GOT3 (cell line): ENCODE results near the gene H6PD.

ENCODE experiments used
- DNase-seq: peaks from one replicate; lab custom pipeline; 2025; ENCODE audit warnings: mixed read lengths; lab: John Stamatoyannopoulos, UW

Gene H6PD

DNA sequence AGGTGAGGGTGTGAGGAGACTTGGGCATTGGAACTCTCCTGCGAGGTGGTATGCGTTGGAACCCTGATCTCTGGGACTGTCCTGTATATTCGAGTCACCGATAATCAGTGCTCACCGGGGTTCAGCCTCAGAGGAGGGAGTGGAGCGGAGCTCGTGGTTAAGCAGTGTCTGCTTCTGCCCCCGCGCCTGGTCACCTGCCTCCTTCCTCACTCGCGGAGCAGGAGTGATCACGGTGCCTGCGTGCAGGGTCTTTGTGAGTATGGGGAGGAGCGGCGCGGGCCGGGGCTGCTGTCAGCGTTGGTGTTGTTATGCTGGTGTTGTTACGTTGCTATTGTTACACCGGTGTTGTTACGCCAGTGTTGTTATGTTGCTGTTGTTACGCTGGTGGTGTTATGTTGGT, 23.3 kb downstream of the H6PD start:
- DNase-seq: no peak

GRCh38 chr1:9258629-9259028, 24.1 kb downstream of the H6PD start:
- no peak for DNase-seq

DNA sequence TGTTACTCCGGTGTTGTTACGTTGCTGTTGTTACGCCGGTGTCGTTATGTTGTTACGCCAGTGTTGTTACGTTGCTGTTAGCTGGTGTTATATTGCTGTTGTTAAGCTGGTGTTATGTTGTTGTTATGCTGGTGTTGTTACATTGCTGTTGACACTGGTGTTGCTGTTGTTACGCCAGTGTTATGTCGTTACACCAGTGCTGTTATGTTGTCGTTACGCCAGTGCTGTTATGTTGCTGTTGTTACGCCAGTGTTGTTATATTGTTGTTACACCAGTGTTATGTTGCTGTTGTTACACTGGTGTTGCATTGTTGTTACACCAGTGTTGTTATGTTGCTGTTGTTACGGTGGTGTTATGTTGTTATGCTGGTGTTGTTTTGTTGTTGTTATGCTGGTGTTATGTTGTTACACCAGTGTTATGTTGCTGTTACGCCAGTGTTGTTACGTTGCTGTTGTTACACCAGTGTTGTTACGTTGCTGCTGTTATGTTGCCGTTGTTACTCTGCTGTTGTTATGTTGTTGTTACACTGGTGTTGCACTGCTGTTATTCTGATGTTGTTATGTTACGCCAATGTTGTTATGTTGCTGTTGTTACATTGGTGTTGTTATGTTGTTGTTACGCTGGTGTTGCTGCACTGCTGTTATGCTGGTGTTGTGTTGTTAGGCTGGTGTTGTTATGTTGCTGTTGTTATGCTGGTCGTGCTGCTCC, 25.6 kb downstream of the H6PD start:
- DNase-seq: no peak

DNA sequence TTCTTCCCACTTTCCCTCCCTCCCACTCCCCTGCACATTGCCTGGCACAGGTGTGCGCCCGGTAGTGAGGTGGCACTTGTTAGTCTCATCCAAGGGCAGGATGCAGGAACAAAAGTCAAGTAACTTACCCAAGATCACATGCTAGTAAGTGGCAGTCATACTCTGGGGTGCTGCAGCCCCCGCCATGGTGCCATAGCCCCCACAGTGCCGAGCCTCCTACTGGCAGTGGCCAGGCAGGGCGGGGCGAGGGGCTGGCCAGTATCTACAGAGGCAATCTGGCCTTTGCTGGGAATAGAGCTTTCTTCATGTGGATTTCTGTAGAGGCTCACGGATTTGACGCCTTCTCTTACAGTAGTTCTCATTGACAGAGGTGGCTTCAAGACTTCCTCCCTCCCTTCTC, 26.9 kb downstream of the H6PD start:
- no peak for DNase-seq

DNA sequence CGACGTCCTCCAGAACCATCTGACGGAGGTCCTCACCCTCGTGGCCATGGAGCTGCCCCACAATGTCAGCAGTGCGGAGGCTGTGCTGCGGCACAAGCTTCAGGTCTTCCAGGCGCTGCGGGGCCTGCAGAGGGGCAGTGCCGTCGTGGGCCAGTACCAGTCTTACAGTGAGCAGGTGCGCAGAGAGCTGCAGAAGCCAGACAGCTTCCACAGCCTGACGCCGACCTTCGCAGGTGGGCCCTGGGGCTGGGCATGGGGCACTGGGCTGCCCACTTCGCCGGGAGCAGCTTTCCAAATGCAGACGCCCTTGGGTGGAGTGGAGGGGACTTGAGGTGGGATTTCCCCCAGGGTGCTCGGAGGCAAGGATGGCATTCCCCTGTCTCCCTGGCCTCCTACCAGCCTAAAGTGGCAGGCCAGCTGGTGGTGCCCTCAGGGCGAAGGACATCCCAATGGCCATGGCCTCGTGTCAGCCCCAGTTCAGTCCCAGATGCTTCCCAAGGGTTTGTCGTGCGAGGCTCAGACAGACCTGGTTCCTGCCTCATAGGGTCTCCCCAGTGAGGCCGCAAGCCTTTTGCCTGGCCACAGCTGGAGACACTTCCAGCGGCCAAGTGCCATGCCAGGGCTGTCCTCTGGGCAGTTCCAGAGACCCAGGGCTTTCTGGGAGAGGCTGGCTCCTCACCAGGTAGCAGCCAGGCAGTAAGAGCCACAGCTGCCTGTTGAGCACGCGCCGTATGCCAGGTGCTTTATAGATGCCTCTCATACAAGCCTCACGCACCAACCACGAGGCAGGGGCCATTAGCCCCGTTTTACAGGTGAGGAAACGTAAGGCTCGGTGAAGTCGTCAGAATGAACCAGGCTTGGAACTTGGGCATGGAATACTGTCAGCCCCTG, 27.8 kb downstream of the H6PD start:
- no peak for DNase-seq

DNA sequence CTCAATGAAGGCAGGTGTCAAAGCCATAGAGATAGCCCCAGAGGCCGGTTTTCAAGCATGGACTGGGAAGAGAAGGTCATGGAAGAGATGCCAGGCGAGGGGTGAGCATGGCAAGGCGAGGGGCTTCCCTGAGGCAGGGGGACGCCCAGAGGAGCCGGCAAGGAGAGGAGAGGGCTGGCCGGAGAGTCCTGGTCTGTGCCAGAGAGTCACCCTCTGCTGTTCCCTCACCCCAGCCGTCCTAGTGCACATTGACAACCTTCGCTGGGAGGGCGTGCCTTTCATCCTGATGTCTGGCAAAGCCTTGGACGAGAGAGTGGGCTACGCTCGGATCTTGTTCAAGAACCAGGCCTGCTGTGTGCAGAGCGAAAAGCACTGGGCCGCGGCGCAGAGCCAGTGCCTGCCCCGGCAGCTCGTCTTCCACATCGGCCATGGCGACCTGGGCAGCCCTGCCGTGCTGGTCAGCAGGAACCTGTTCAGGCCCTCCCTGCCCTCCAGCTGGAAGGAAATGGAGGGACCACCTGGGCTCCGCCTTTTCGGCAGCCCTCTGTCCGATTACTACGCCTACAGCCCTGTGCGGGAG, 28.8 kb downstream of the H6PD start:
- no peak for DNase-seq

DNA sequence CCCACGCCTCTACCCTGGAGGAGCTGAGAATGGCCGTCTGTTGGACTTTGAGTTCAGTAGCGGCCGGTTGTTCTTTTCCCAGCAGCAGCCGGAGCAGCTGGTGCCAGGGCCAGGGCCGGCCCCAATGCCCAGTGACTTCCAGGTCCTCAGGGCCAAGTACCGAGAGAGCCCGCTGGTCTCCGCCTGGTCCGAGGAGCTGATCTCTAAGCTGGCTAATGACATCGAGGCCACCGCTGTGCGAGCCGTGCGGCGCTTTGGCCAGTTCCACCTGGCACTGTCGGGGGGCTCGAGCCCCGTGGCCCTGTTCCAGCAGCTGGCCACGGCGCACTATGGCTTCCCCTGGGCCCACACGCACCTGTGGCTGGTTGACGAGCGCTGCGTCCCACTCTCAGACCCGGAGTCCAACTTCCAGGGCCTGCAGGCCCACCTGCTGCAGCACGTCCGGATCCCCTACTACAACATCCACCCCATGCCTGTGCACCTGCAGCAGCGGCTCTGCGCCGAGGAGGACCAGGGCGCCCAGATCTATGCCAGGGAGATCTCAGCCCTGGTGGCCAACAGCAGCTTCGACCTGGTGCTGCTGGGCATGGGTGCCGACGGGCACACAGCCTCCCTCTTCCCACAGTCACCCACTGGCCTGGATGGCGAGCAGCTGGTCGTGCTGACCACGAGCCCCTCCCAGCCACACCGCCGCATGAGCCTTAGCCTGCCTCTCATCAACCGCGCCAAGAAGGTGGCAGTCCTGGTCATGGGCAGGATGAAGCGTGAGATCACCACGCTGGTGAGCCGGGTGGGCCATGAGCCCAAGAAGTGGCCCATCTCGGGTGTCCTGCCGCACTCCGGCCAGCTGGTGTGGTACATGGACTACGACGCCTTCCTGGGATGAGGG, 29.7 kb downstream of the H6PD start:
- no peak for DNase-seq

DNA sequence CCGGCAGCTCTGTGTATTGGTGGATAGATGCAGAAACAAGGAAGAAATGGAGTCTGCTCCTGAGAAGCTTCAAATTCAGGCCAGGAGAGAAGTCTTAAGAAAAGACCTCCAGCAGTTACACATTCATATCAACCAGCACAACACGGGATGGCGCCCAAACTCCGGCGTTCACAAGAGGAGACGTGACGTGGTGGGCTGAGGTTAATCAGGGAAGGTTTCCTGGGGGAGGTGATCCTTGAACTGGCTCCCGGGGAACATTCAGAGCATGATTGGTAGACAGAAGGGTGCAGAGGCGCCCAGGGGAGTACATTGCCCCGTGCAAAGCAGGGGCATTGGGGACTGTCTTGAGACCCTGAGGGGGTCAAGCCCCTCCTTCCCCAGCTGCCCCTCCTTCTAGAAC, 30.5 kb downstream of the H6PD start:
- no peak for DNase-seq

DNA sequence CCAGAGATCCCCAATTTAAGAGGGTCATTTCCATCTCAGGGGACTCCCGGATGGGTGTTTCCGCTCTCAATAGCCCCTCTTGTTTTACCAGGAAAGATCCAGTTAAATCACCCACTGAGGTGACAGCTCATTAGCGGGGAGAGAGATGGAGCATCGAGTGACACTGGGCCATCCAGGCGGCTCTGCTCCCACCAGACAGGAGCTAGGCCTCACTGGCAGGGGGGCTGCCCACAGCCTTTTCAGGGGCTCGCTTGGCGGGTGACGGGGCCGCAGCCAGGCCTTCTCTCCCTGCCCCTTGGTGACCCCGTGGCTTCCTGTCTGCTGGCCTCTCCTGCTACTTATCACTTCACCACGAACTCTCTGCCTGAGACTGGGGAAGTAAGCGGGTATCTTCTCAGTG, 31.4 kb downstream of the H6PD start:
- no peak for DNase-seq

GRCh38 chr1:9267352-9267686, 32.7 kb downstream of the H6PD start:
- DNase-seq: no peak

GRCh38 chr1:9267827-9268581, 33.4 kb downstream of the H6PD start:
- DNase-seq: no peak

- DNase-seq: no peak
These were observed 34.5 kb downstream of the H6PD start for GRCh38 chr1:9269078-9269501.

DNA sequence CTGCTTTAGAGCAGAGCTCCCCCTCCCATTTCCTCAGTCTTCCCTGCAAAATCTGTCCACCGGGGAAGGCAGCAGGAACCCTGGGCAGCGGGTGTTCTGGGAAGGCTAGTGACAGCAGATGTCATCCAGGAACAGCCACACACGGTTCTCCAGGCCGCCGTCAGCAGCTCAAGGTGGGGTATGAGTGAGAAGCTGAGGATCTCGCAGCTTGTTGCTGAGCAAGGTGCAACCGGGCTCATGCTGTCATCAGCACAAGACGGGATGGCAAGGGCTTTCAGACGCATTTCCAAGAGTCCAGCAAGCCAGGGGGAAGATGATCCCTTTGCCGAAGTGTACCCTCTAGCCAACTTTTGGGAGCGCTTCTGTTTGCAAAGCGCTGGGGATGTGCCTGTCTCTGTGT, 35.1 kb downstream of the H6PD start:
- no peak for DNase-seq

DNA sequence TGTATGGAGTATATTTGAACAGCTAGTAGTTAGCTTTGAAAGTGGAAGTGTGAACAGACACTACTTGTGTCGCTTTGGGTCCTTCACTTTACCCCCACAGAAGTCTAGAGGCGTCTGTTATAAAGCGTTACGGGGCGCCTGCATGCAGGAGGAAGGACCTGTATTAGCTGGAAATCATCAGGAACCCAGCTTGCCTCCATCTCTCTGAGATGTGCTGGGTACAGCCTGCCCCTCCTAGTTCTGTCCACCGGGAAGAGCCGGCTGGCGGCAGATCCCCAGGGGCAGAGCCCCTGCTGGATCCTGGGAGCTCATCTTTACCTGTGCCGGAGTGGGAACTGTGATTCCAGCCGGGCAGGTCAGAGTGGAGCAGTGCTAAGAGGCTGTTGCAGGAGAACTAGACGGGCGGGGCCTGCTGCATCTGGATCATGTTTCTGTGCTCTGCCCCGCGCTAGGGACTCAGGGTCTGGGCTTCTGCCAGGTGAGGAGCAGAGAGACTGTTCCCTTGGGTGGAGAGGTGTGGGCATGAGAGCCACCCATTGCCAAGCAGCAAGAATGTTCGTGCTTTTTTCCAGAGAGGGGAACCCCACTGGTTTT, 35.8 kb downstream of the H6PD start:
- DNase-seq: no peak

DNA sequence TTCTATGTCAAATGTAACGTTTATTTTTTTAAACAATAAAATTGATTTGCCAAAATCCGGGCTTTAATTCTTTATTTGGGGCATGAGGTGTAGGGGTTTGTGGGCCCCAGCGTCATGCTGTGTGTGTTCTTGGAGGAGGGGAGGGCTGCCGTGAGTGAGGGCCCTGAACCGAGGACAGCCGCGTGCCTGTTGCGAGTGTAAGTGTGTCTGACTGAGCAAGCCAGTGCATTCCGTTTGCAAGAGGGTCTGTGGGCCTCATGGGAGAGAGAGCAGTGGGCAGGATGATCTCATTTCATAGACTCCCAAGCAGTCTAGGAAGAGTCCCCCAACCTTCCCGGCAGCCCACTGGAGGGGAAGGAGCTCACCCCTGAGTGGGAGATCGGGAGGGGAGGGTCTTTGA, 36.7 kb downstream of the H6PD start:
- DNase-seq: no peak

DNA sequence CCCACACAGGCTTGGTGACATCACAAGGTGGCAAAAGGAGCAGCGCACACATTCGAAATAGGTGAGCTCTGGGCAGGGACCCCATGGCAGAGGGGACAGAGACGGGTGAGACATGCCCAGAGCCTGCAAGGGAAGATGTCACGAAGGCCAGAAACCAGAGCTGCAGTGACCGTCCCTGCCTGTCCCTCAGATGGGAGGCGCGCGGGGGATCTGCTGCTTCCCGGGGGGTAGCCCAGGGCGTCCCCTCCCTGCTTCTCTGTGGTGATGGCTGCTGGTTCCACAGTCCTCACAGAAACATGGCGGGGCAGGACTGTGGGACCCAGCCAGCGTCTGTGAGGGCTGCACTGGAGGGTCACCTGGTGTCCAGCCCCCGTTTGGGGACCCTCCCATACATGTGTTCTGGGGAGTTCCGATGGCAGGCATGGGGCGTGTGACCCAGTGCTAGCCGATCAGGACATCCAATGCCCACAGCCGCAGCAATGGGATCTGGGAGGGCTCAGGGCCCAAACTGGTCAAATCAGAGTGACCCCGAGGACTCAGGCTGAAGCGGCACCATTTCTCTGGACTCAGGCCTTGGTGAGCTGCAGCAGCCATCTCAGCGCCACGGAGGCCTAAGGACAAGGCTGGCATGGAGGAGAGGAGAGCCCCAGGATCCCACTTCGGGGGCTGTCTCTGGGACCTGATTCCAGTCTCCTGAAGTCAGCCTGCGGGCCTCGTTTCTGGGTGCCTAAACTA, 37.5 kb downstream of the H6PD start:
- DNase-seq: no peak

GRCh38 chr1:9273177-9273576, 38.6 kb downstream of the H6PD start:
- DNase-seq: no peak

- no peak for DNase-seq
These were observed 40.6 kb downstream of the H6PD start for GRCh38 chr1:9275161-9275560.

DNA sequence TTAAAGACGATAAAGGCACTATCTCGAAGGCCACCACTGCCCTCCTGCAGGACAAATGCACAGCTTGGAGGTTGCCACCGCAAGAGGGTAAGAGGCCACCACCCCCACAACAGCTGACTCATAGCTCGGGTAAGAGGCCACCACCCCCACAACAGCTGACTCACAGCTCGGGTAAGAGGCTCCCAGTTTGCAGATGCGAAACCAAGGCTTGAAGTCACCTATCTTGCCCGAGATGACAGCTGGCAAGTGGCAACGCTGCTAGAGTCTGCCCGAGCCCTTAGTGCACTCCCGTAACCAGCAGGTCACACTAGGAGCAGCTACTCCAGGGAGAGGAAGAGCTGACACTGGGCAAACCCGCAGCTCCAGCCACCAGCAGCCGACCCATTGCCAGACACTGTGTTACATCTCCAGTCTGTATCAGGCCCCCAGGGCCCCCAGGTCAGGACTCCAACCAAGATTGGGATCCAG, 41.0 kb downstream of the H6PD start:
- no peak for DNase-seq

DNA sequence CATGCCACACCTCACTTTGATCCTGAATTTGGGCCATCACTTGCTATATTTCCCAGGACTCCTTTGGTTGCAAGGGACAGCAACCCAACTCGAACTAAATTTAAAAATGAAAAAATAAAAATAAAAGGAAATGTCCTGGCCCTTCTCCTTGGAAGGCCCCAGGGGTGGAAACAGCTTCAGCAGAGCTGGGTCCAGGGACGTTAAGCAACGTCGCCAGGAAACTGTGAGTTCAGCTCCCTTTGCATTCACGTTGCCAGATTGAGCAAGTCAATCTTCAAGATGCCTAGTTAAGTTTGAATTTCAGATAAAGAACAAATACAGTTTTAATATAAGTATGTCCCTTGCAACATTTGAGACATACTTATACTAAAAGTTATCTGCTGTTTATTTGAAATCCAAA, 43.5 kb downstream of the H6PD start:
- DNase-seq: no peak
